ENCODE data around the gene MMEL1.

Gene MMEL1

DNA sequence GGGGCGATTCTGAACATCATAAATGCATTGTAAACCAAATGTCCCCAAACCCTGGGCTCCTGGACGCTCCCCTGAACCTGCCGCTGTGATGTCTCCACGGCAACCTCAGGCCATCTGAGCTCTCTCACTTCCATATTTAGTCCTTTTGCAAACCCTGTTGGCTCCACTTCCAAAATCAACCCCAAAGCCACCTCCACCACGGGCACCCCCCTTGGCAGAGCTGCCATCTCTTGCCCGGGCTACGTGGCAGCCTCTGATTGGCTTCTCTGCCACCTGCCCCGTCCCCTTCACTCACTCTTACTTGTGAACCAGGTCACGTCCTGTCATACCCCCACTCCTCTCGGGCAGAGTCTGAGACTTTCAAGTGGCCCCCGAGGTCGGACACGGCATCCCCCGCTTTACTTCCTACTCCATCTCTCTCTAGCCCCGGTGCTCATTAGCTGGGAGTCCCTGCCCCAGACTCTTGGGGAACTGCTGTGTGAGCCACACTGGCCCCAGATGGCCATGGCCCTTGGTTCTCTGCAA, 30.4 kb downstream of the MMEL1 start:
- WGBS (ENCODE audit: extremely low coverage, insufficient coverage, insufficient read length): no CpG with 5 or more reads among the region's 15 CpGs
- no peak overlapping the region for H3K9ac ChIP-seq (ENCODE audit: low read length)
- no peak overlapping the region for H2BK120ac ChIP-seq (ENCODE audit: insufficient read depth, low read length, poor library complexity)
- no peak overlapping the region for H3K4me3 ChIP-seq (ENCODE audit: low read depth, low read length)
- H3K18ac ChIP-seq (ENCODE audit: low read length): no peak overlapping the region
- H3K79me1 ChIP-seq (ENCODE audit: low read length): no peaks in the 10 kb centered on the region
- no peak overlapping the region for H3K14ac ChIP-seq (ENCODE audit: low read length)
- H3K4ac ChIP-seq (ENCODE audit: low read depth, low read length): no peak overlapping the region
- no peak overlapping the region for H4K12ac ChIP-seq (ENCODE audit: low read depth, low read length)
- no peaks in the 10 kb centered on the region for H3K27me3 ChIP-seq (ENCODE audit: insufficient read depth, low read length)
- no peaks in the 10 kb centered on the region for H3K79me2 ChIP-seq (ENCODE audit: control insufficient read depth, insufficient read depth, low read length, poor library complexity)
- no peak overlapping the region for H4K91ac ChIP-seq (ENCODE audit: low read depth, low read length)
- H3K36me3 ChIP-seq (ENCODE audit: control insufficient read depth in 1 of 2, insufficient read depth in 2 of 2, low read length in 2 of 2): no peaks in the 10 kb centered on the region
- H3K23ac ChIP-seq (ENCODE audit: low read length): no peak overlapping the region
- H3K4me2 ChIP-seq (ENCODE audit: low read length): no peak overlapping the region
- no peak for DNase-seq
- H2BK5ac ChIP-seq (ENCODE audit: low read depth, low read length, poor library complexity): no peak overlapping the region
- H3K4me1 ChIP-seq (ENCODE audit: control insufficient read depth in 1 of 2, insufficient read depth in 2 of 2, low read length in 2 of 2): no peaks in the 10 kb centered on the region
- no peak overlapping the region for H4K8ac ChIP-seq (ENCODE audit: low read depth, low read length)
- H3K9me3 ChIP-seq (ENCODE audit: insufficient read depth, low read depth, low read length): peaks cover 11% of the 10 kb centered on the region
- H2AFZ ChIP-seq (ENCODE audit: insufficient read depth, low read length, poor library complexity): no peak overlapping the region
- H2AK5ac ChIP-seq (ENCODE audit: low read length): no peak overlapping the region
- H3K27ac ChIP-seq (ENCODE audit: low read depth, low read length): no peak overlapping the region
- no peak overlapping the region for H2BK12ac ChIP-seq (ENCODE audit: low read length)

DNA sequence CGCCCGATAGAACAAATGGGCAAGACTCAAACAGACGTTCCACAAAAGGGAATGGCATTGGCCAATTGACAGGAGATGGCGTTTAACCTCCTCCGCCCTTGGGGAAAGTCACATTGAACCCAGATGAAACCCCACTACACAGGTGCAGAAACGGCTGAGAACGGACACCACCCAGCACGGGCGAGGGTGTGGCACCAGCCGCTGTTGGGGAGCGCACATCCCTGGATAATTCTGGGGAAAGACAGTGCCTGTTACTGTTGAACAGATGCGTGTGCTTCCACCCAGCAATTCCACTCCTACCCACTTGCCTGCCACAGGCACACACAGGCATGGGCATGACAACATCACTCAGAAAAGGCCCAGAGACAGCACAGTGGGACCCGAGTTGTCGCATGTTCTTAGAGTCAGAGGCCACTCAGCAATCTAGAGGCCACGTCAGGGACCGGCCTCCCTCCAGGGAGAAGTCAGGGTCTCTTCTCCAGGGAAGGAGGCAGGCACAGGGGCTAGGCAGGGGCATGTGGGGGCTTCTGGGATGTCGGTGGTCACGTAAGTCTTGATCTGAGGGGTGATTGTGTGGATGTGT, 31.0 kb downstream of the MMEL1 start:
- no peak overlapping the region for H4K12ac ChIP-seq (ENCODE audit: low read depth, low read length)
- H3K79me2 ChIP-seq (ENCODE audit: control insufficient read depth, insufficient read depth, low read length, poor library complexity): no peaks in the 10 kb centered on the region
- no peak overlapping the region for H4K91ac ChIP-seq (ENCODE audit: low read depth, low read length)
- H3K9me3 ChIP-seq (ENCODE audit: insufficient read depth, low read depth, low read length): peaks cover 11% of the 10 kb centered on the region
- H3K4ac ChIP-seq (ENCODE audit: low read depth, low read length): no peak overlapping the region
- no peak overlapping the region for H3K27ac ChIP-seq (ENCODE audit: low read depth, low read length)
- no peak overlapping the region for H3K14ac ChIP-seq (ENCODE audit: low read length)
- H4K8ac ChIP-seq (ENCODE audit: low read depth, low read length): no peak overlapping the region
- H3K4me3 ChIP-seq (ENCODE audit: low read depth, low read length): no peak overlapping the region
- H3K4me2 ChIP-seq (ENCODE audit: low read length): no peak overlapping the region
- H3K9ac ChIP-seq (ENCODE audit: low read length): no peak overlapping the region
- no peaks in the 10 kb centered on the region for H3K79me1 ChIP-seq (ENCODE audit: low read length)
- H3K18ac ChIP-seq (ENCODE audit: low read length): no peak overlapping the region
- H2BK12ac ChIP-seq (ENCODE audit: low read length): no peak overlapping the region
- no peak overlapping the region for H3K23ac ChIP-seq (ENCODE audit: low read length)
- no peak for DNase-seq
- no peaks in the 10 kb centered on the region for H3K27me3 ChIP-seq (ENCODE audit: insufficient read depth, low read length)
- WGBS (ENCODE audit: extremely low coverage, insufficient coverage, insufficient read length): no CpG with 5 or more reads among the region's 18 CpGs
- no peaks in the 10 kb centered on the region for H3K36me3 ChIP-seq (ENCODE audit: control insufficient read depth in 1 of 2, insufficient read depth in 2 of 2, low read length in 2 of 2)
- no peak overlapping the region for H2AFZ ChIP-seq (ENCODE audit: insufficient read depth, low read length, poor library complexity)
- H2AK5ac ChIP-seq (ENCODE audit: low read length): no peak overlapping the region
- no peaks in the 10 kb centered on the region for H3K4me1 ChIP-seq (ENCODE audit: control insufficient read depth in 1 of 2, insufficient read depth in 2 of 2, low read length in 2 of 2)
- no peak overlapping the region for H2BK5ac ChIP-seq (ENCODE audit: low read depth, low read length, poor library complexity)
- no peak overlapping the region for H2BK120ac ChIP-seq (ENCODE audit: insufficient read depth, low read length, poor library complexity)

DNA sequence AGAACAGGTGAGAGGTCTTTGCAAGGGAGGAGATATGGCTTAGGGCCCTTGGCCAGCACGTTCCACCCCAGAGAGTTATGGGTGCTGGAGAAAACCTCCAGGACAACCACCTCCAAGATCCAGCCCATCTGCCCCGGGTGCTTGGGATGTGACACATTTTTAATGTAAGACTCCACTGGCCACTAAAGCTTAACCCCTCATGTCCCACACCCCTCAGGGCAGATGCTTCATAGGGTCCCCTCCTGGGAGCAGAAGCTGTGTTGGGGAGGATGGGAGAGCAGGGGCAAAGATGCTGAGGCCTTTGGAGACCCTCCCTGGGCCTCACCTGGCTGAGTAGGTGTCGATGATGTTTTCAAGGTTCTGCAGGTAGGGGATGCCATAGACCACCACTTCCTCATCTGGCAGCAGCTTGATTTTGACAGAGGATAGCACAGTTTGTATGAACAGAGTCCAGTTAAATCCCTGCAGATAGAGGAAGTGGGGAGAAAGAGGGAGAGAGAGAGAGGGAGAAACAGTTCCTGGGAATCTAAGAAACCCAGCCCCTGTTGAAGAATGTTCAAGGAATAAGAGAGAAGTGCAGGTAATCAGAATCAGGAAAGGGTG, 34.4 kb downstream of the MMEL1 start:
- Histone ChIP-seq H3K27me3 (ENCODE audit: insufficient read depth, low read length) (no peaks in the 10 kb centered on the region), H3K4ac (ENCODE audit: low read depth, low read length) (no peak overlapping the region), H3K9ac (ENCODE audit: low read length) (no peak overlapping the region), H3K4me3 (ENCODE audit: low read depth, low read length) (no peak overlapping the region), H3K9me3 (ENCODE audit: insufficient read depth, low read depth, low read length) (peaks cover 12% of the 10 kb centered on the region), H3K14ac (ENCODE audit: low read length) (no peak overlapping the region), H4K91ac (ENCODE audit: low read depth, low read length) (no peak overlapping the region), H3K23ac (ENCODE audit: low read length) (no peak overlapping the region), H3K18ac (ENCODE audit: low read length) (no peak overlapping the region), H3K27ac (ENCODE audit: low read depth, low read length) (no peak overlapping the region), H4K12ac (ENCODE audit: low read depth, low read length) (no peak overlapping the region), H4K8ac (ENCODE audit: low read depth, low read length) (no peak overlapping the region), H2AK5ac (ENCODE audit: low read length) (no peak overlapping the region), H2BK5ac (ENCODE audit: low read depth, low read length, poor library complexity) (no peak overlapping the region), H2AFZ (ENCODE audit: insufficient read depth, low read length, poor library complexity) (no peak overlapping the region), H3K36me3 (ENCODE audit: control insufficient read depth in 1 of 2, insufficient read depth in 2 of 2, low read length in 2 of 2) (no peaks in the 10 kb centered on the region), H3K4me1 (ENCODE audit: control insufficient read depth in 1 of 2, insufficient read depth in 2 of 2, low read length in 2 of 2) (no peaks in the 10 kb centered on the region), H3K79me2 (ENCODE audit: control insufficient read depth, insufficient read depth, low read length, poor library complexity) (no peaks in the 10 kb centered on the region), H2BK12ac (ENCODE audit: low read length) (no peak overlapping the region), H3K79me1 (ENCODE audit: low read length) (no peaks in the 10 kb centered on the region), H3K4me2 (ENCODE audit: low read length) (no peak overlapping the region), H2BK120ac (ENCODE audit: insufficient read depth, low read length, poor library complexity) (no peak overlapping the region)
- WGBS (ENCODE audit: extremely low coverage, insufficient coverage, insufficient read length): no CpG with 5 or more reads among the region's 3 CpGs
- no peak for DNase-seq

DNA sequence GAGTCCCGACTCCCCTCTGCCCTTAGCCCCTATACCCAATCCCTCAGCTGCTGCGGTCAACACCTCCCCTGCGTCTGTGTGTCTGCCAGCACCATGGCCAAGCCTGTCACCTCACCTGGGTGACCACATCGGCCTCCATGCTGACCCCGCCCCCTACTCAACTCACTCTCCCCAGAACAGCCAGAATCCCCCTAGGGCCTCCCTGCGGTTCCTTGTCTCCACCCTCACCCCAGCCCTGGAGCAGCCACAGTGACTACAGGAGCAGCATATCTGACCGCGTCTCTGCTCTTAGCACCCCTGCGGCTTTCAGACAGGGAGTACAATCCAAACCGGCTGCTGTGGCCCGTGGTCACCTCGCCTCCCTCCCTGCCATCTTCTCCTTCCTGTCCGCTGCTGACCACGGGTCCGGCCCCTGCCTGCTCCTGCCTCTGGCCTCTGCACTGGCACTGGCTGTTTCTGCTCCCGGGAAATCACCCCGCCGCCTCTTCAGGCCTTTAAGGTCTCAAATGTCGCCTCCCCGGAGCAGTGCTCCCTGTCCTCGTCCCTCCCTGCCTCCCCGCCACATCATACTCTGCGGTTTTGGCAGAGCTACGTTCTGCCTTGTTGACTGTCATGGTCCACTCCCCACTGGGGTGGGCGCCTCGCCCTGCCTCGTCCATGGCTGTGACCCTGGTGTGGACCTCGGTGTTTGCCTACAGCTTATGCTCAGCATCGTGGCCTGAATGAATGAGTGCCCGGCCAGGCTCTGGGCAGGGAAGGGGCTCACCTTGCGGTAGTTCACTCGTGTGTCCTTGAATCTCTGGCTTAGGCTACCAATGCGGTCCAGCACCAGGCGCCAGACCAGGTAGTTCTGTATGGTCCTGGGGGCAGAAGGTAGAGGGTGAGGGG, 35.1 kb downstream of the MMEL1 start:
- no peaks in the 10 kb centered on the region for H3K79me2 ChIP-seq (ENCODE audit: control insufficient read depth, insufficient read depth, low read length, poor library complexity)
- no peak overlapping the region for H2BK120ac ChIP-seq (ENCODE audit: insufficient read depth, low read length, poor library complexity)
- DNase-seq: no peak
- H3K18ac ChIP-seq (ENCODE audit: low read length): no peak overlapping the region
- no peak overlapping the region for H3K4ac ChIP-seq (ENCODE audit: low read depth, low read length)
- H3K36me3 ChIP-seq (ENCODE audit: control insufficient read depth in 1 of 2, insufficient read depth in 2 of 2, low read length in 2 of 2): no peaks in the 10 kb centered on the region
- no peak overlapping the region for H3K4me2 ChIP-seq (ENCODE audit: low read length)
- H2AFZ ChIP-seq (ENCODE audit: insufficient read depth, low read length, poor library complexity): no peak overlapping the region
- no CpG with 5 or more reads among the region's 34 CpGs for WGBS (ENCODE audit: extremely low coverage, insufficient coverage, insufficient read length)
- peaks cover 12% of the 10 kb centered on the region for H3K9me3 ChIP-seq (ENCODE audit: insufficient read depth, low read depth, low read length)
- no peak overlapping the region for H2BK12ac ChIP-seq (ENCODE audit: low read length)
- no peaks in the 10 kb centered on the region for H3K4me1 ChIP-seq (ENCODE audit: control insufficient read depth in 1 of 2, insufficient read depth in 2 of 2, low read length in 2 of 2)
- no peak overlapping the region for H3K14ac ChIP-seq (ENCODE audit: low read length)
- no peak overlapping the region for H3K4me3 ChIP-seq (ENCODE audit: low read depth, low read length)
- H2AK5ac ChIP-seq (ENCODE audit: low read length): no peak overlapping the region
- H4K8ac ChIP-seq (ENCODE audit: low read depth, low read length): no peak overlapping the region
- H3K27me3 ChIP-seq (ENCODE audit: insufficient read depth, low read length): no peaks in the 10 kb centered on the region
- no peaks in the 10 kb centered on the region for H3K79me1 ChIP-seq (ENCODE audit: low read length)
- no peak overlapping the region for H2BK5ac ChIP-seq (ENCODE audit: low read depth, low read length, poor library complexity)
- H3K27ac ChIP-seq (ENCODE audit: low read depth, low read length): no peak overlapping the region
- H3K23ac ChIP-seq (ENCODE audit: low read length): no peak overlapping the region
- H4K12ac ChIP-seq (ENCODE audit: low read depth, low read length): no peak overlapping the region
- H3K9ac ChIP-seq (ENCODE audit: low read length): no peak overlapping the region
- H4K91ac ChIP-seq (ENCODE audit: low read depth, low read length): no peak overlapping the region
